ENCODE results near the gene LCT.

The LCT gene

GRCh38 chr2:135741043-135741394 lies 96.0 kb downstream of the LCT start:
- no peak for DNase-seq

- DNase-seq, result no peak
Measured at GRCh38 chr2:135740206-135740605, 96.8 kb downstream of the LCT start.

Data from NCI-H146 (cell line).